Lower lobe of right lung (tissue), 2 donors: ENCODE measurements around the gene AEN. TPM values are rescaled to one million over a fixed set of nuclear protein-coding genes. Genes with fewer than 3 reads are reported as not detected.

ENCODE experiments used
- ATAC-seq, 2 donors: fragments of 200-7000 bp; cut with Tn5 transposase; one replicate each; pipeline ENCODE4 v1.9.1; 2020 to 2022; ENCODE audit warnings: mild to moderate bottlenecking in 2 of 2, moderate library complexity in 2 of 2
- DNase-seq: peaks from one replicate; pipeline ENCODE4 v3.0.0-alpha.2; 2020
- H3K27ac ChIP-seq: fragments of 200-600 bp; one replicate; pipeline ENCODE4 v1.8.0; 2022
- H3K27me3 ChIP-seq: fragments of 200-600 bp; one replicate; pipeline ENCODE4 v1.8.0; 2022; ENCODE audit warnings: low read depth
- H3K36me3 ChIP-seq: fragments of 200-600 bp; one replicate; pipeline ENCODE4 v1.8.0; 2022; ENCODE audit warnings: mild to moderate bottlenecking
- H3K4me1 ChIP-seq: fragments of 200-600 bp; one replicate; pipeline ENCODE4 v1.8.0; 2022
- H3K4me3 ChIP-seq: fragments of 200-600 bp; one replicate; pipeline ENCODE4 v1.8.0; 2022; ENCODE audit warnings: mild to moderate bottlenecking
- H3K9me3 ChIP-seq: fragments of 200-600 bp; one replicate; pipeline ENCODE4 v1.8.0; 2022
- intact Hi-C: fragments of 100-400 bp; cut with DNase I; formaldehyde crosslinking; loops from one replicate; pipeline ENCODE4 v1.11.0; 2022
- total RNA-seq: library from RNA; stranded (reverse); fragmentation: NEBNext Ultra II Directional; extraction: Animal tissue kit (Norgen Biotek cat#: 25700); gene quantifications from one replicate; pipeline ENCODE4 v1.2.1, GENCODE V29; 2021
- TF ChIP-seq, protein P1 (sequence below): fragments of 200-600 bp; IDR thresholded peaks from one replicate; pipeline ENCODE4 v1.8.0; 2022; ENCODE audit warnings: antibody characterized with exemption, mild to moderate bottlenecking
- donor health status: DM: no; HTN: yes; CAD: no; lungs with severe emphysema.

AEN gene
- total RNA-seq, 1 donor from 2014 or later = 23.8 TPM

DNA sequence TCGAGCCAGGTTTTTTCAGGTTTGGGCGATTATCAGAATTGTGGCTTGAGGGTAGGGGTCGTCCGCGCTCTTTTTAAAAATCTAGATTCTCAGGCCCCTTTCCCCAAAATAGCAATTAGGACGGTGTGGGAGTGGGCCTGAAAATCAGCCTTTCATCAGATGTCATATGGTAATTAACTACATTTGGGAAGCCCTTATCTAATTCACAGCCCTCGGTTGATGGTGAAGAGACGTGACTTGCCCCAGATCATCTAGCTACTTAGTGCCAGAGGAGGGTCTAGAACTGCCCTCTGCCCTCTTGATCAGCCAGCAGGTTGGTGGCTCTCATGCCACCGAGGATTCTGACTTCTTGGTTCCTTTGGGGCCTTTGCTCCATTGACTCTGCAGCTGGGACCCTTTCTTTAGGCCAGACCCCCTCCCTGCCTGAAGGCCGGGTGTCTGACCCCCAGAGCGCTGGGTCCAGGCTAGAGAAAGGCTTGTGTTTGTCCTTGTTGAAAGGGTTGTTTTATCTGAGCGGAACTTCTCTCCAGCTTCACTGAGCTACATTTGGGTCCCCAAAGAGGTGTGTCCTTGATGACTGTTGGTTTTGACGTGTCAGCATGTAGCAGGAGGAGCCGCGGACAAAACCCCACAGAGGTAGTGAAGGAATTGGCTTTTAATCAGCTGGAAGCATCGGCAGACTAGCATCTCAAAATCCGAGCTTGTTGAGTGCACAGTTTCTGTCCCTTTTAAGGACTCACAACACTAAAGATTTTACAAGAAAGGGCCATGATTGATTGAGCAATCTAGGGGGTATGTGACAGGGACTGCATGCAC, 857 bp downstream of the AEN start:
- H3K27me3 ChIP-seq = no peaks in the 10 kb centered on the region
- DNase-seq = no peak
- H3K4me1 ChIP-seq = peaks cover 50% of the 10 kb centered on the region
- peak in 1 of 2 donors; percentile 15 for ATAC-seq
- peak overlapping the region; percentile 92 for H3K27ac ChIP-seq
- no peaks in the 10 kb centered on the region for H3K9me3 ChIP-seq
- intact Hi-C loops = no loop called here
- H3K36me3 ChIP-seq = peaks cover 11% of the 10 kb centered on the region
- TF ChIP-seq, protein P1, sequence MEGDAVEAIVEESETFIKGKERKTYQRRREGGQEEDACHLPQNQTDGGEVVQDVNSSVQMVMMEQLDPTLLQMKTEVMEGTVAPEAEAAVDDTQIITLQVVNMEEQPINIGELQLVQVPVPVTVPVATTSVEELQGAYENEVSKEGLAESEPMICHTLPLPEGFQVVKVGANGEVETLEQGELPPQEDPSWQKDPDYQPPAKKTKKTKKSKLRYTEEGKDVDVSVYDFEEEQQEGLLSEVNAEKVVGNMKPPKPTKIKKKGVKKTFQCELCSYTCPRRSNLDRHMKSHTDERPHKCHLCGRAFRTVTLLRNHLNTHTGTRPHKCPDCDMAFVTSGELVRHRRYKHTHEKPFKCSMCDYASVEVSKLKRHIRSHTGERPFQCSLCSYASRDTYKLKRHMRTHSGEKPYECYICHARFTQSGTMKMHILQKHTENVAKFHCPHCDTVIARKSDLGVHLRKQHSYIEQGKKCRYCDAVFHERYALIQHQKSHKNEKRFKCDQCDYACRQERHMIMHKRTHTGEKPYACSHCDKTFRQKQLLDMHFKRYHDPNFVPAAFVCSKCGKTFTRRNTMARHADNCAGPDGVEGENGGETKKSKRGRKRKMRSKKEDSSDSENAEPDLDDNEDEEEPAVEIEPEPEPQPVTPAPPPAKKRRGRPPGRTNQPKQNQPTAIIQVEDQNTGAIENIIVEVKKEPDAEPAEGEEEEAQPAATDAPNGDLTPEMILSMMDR = no peak
- H3K4me3 ChIP-seq = peak overlapping the region; percentile 90

DNA sequence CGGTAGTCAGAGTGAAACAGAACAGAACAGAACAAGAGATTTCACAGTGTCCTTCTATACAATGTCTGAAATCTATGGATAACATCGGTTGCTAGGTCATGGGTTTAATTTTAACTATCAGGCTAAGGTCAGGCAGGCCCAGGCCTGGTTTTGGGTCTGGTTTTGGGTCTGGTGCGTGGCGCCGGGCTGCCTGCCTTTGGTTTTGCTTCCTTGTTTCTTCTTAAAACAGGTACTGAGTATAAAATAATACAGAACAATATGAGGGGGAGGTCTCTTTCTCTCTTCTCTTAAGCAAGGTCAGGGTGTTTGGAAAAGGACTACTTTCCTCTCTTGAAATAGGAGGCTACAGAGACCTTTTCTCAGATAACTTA, 1.4 kb downstream of the AEN start:
- no peaks in the 10 kb centered on the region for H3K27me3 ChIP-seq
- intact Hi-C loops = no loop called here
- H3K9me3 ChIP-seq = no peaks in the 10 kb centered on the region
- no peak for DNase-seq
- TF ChIP-seq, protein P1 = no peak
- ATAC-seq = no peak
- H3K4me3 ChIP-seq = peak overlapping the region; percentile 90
- H3K4me1 ChIP-seq = peaks cover 56% of the 10 kb centered on the region
- peak overlapping the region; percentile 92 for H3K27ac ChIP-seq
- peaks cover 17% of the 10 kb centered on the region for H3K36me3 ChIP-seq

DNA sequence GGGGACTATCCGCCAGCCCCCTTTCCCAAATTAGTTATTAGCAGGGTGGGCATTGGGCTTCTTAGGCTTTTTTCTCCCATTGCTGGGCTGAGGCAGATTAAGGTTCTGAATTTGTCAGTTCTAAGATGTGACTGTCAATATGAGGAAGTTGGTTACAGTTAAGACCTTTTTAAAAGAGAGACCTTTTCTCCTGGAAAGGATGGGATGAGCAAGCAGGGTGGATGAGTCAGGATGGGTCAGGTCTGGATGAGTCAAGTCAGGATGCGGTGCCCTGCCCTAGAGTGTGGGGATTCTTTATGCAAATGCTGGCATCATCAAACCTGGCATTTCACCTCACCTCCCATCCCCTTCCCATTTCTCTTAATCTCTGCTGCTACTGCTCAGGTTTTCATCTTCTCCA, 1.9 kb downstream of the AEN start:
- H3K9me3 ChIP-seq = no peaks in the 10 kb centered on the region
- TF ChIP-seq, protein P1 = no peak
- intact Hi-C loops = no loop called here
- H3K4me1 ChIP-seq = peaks cover 60% of the 10 kb centered on the region
- H3K4me3 ChIP-seq = peak overlapping the region; percentile 90
- H3K27me3 ChIP-seq = no peaks in the 10 kb centered on the region
- no peak overlapping the region for H3K27ac ChIP-seq
- peaks cover 22% of the 10 kb centered on the region for H3K36me3 ChIP-seq
- DNase-seq (no peak), ATAC-seq (no peak)

DNA sequence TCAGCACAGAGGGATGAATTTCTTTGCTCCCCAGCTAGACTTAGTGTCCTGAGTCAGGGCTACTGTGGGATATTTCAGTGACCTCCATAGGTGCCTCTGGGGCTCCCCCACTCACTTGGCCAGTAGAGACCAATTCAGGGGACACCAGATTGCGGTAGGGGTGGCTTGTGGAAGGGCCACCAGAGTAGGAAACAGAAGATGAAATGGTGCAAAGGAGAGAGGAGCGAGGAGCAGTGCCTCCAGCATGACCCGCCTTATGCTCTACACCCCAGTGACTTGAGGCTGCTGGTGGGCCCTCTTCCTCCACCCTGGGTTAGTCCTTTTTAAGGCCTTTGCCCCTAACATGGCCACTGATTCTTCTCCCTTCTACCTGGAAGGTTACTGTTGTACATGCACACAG, 2.5 kb downstream of the AEN start:
- H3K27me3 ChIP-seq = no peaks in the 10 kb centered on the region
- intact Hi-C loops = no loop called here
- ATAC-seq (no peak), DNase-seq (no peak)
- H3K4me3 ChIP-seq = no peak overlapping the region
- H3K27ac ChIP-seq = no peak overlapping the region
- H3K9me3 ChIP-seq = no peaks in the 10 kb centered on the region
- peaks cover 63% of the 10 kb centered on the region for H3K4me1 ChIP-seq
- peaks cover 27% of the 10 kb centered on the region for H3K36me3 ChIP-seq
- TF ChIP-seq, protein P1 = no peak

DNA sequence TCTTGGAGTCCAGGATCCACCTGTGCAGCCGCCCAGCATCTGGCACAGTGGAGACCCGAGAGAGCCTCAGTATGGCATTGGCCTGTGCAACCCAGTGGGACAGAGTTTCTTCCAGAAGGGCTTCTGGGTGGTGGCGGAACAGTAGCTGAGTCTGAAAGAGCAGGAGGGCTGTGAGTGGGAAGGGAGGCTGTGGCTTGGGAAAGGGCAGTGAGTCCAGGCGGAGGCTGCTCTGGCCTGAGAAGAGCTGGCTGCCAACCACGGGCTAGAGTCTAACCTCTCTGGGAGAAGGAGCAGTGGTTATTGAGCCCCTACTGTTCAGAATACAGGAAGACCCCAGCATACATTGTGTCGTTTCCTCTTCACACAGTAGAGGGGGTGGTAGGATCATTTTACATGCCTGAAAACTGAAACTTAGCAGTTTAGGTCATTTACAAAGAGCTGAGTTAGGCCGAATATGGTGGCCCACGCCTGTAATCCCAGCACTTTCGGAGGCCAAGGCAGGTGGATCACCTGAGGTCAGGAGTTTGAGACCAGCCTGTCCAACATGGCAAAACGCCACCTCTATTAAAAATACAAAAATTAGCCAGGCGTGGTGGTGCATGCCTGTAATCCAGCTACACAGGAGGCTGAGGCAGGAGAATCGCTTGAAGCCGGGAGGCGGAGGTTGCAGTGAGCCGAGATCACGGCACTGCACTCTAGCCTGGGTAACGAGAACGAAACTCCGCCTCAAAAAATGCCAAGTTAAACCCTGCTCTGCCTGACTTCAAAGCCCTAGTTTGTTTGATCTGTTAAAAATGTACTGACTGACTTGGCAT, 3.2 kb downstream of the AEN start:
- H3K4me3 ChIP-seq = peak overlapping the region; percentile 30
- H3K27me3 ChIP-seq = no peaks in the 10 kb centered on the region
- H3K27ac ChIP-seq = peak overlapping the region; percentile 51
- H3K36me3 ChIP-seq = peaks cover 35% of the 10 kb centered on the region
- peak; percentile 4 to 49 for ATAC-seq
- peaks cover 65% of the 10 kb centered on the region for H3K4me1 ChIP-seq
- TF ChIP-seq, protein P1 = peak; percentile 48
- DNase-seq = no peak
- H3K9me3 ChIP-seq = no peaks in the 10 kb centered on the region
- intact Hi-C loops = no loop called here
